Measurements from ENCODE around the gene L3MBTL1.

DNA sequence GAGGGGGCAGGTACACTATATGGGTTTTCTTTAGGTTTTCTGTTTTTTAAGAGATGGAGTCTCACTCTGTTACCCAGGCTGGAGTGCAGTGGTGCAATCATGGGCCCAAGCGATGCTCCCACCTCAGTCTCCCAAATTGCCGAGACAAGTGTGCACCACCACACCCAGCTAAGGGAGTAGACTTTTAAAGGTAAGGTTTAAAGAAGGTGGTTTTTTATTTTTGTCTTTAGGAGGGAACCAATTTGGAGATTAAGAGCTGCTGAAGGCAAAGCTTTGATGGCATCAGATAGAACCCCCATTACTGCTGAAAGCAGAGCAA lies 41.9 kb upstream of the L3MBTL1 start:
- TF ChIP-seq POLR2A (IDR thresholded peaks at IDR 0.05; ENCODE audit: low read length) (no peak), GATA1 (IDR thresholded peaks at IDR 0.05; ENCODE audit: low read depth, low read length) (no peak)

Measured in erythroblast (primary cell).